Heart left ventricle (tissue), 13 donors: ENCODE data around the gene ELP1.

Experiments used
- CTCF ChIP-seq, 12 donors: fragments of 200-600 bp; sonication (generic) in 4 of 12; IDR thresholded peaks; one replicate each; pipeline versions ENCODE4 v1.5.0 to v1.8.0; 2018 to 2022; ENCODE audit warnings: antibody characterized with exemption in 12 of 12, mild to moderate bottlenecking in 5 of 12
- POLR2A ChIP-seq, 2 donors: fragments of 450-650 bp; IDR thresholded peaks; one replicate each; pipeline ENCODE4 v1.6.1; 2017; ENCODE audit warnings: antibody characterized with exemption in 2 of 2, mild to moderate bottlenecking in 2 of 2, moderate library complexity in 2 of 2
- donor health status: ischemic (EF 13 %, LVEDD 7.1; RV severe dilation, severe dysfunction).
- donor health status: DM: no; HTN: yes; CAD: no.
- donor health status: DM: no; HTN: no; CAD: no.
- donor health status: ischemic (EF 25% LVEDD 6.9; RV normal size, moderate dysfunction).
- donor health status: ischemic (EF 25% LVEDD 5.7; RV mildly dilated, moderate dysfunction).
- donor health status: ischemic (EF 35%, LVEDD 5.7; RV mildly dilated, moderate dysfunction).
- donor health status: nonischemic (EF 11% LVEDD 7.7; RV severe dilation, severe dysfunction).
- donor health status: DM: yes; HTN: yes; CAD: no.
- donor health status: PGD.
- donor health status: ischemic (EF 29% LVEDD 5.4; RV normal size, mild dysfunction).
- donor health status: nonischemic (EF 23%, LVEDD 6.1; RV moderate dilation, normal function).

- TF ChIP-seq CTCF (IDR thresholded peaks at IDR 0.05) (no peak), POLR2A (IDR thresholded peaks at IDR 0.05) (no peak)
These were observed 48.1 kb downstream of the ELP1 start for GRCh38 chr9:108885643-108886348.
